GM21619 (cell line): ENCODE measurements around the gene MED8.
"Not testable (repeated sequence)": the region's sequence is repeated elsewhere in the genome, so short reads cannot be mapped to it uniquely, and the experiment has no call there.

Experiments used
- ATAC-seq: cut with Tn5 transposase; IDR thresholded peaks from one replicate; pipeline ENCODE4 v1.9.1; 2021; ENCODE audit not compliant: unreplicated experiment

Gene MED8

GRCh38 chr1:43383449-43383848 is 6.2 kb downstream of the MED8 start:
- no peak for ATAC-seq

- no peak for ATAC-seq
These were observed 7.4 kb downstream of the MED8 start for GRCh38 chr1:43382027-43382779.

- ATAC-seq: no peak
These were observed 8.0 kb downstream of the MED8 start for GRCh38 chr1:43381612-43382011.

GRCh38 chr1:43379476-43379875 is 10.1 kb downstream of the MED8 start:
- no peak for ATAC-seq

- no peak for ATAC-seq
These were observed 11.8 kb downstream of the MED8 start for GRCh38 chr1:43377831-43378230.

GRCh38 chr1:43376723-43377235 is 12.8 kb downstream of the MED8 start:
- ATAC-seq: no peak

GRCh38 chr1:43373066-43373940 is 16.3 kb downstream of the MED8 start:
- ATAC-seq: no peak

GRCh38 chr1:43372172-43372571 is 17.4 kb downstream of the MED8 start:
- ATAC-seq: no peak

GRCh38 chr1:43370564-43370963 is 19.0 kb downstream of the MED8 start:
- ATAC-seq: no peak

GRCh38 chr1:43369779-43370178 is 19.8 kb downstream of the MED8 start:
- ATAC-seq: not testable (repeated sequence)

- no peak for ATAC-seq
These were observed 21.0 kb downstream of the MED8 start for GRCh38 chr1:43368646-43369020.

GRCh38 chr1:43367904-43368645 is 21.5 kb downstream of the MED8 start, which contains the start of gene ELOVL1:
Gene ELOVL1, minus strand, starts transcription at chr1:43368011. Its CDS starts 2,402 bp downstream, at chr1:43365609.
- ATAC-seq: peak; percentile 70

GRCh38 chr1:43367026-43367903 is 22.3 kb downstream of the MED8 start:
- peak; percentile 46 for ATAC-seq

GRCh38 chr1:43366601-43367025 is 23.0 kb downstream of the MED8 start:
- no peak for ATAC-seq

- ATAC-seq: no peak
These were observed 23.4 kb downstream of the MED8 start for GRCh38 chr1:43366179-43366578.

GRCh38 chr1:43365678-43366077 is 23.9 kb downstream of the MED8 start:
- no peak for ATAC-seq

- no peak for ATAC-seq
These were observed 25.6 kb downstream of the MED8 start for GRCh38 chr1:43363935-43364525.

GRCh38 chr1:43363283-43363934 is 26.2 kb downstream of the MED8 start:
- no peak for ATAC-seq

GRCh38 chr1:43360616-43361015 is 29.0 kb downstream of the MED8 start:
- ATAC-seq: no peak
